Hippocampal formation (tissue), 2 donors: ENCODE results near the gene BBS10.
"Not testable (repeated sequence)": the region's sequence is repeated elsewhere in the genome, so short reads cannot be mapped to it uniquely, and the experiment has no call there.

Experiments used
- DNase-seq, 2 donors: peaks; one replicate each; lab custom pipeline; 2025; lab: John Stamatoyannopoulos, UW

The BBS10 gene

DNA sequence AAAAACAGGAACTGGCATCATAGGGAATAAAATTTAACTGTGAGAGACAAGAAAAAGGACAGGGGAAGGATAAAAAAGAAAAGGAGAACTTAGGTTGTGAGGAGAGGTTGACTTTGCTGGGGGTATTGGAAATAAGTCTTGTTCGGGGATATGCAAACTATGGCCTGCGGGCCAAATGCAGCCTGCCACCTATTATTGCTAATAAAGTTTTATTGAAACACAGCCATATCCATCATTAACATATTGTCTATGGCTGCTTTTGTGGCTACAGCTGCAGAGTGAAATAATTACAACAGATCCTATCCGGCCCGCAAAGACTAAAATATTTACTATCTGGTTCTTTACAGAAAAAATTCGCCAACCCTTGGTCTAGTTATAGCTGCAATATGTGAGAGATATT is 18.6 kb downstream of the BBS10 start:
- no peak for DNase-seq

DNA sequence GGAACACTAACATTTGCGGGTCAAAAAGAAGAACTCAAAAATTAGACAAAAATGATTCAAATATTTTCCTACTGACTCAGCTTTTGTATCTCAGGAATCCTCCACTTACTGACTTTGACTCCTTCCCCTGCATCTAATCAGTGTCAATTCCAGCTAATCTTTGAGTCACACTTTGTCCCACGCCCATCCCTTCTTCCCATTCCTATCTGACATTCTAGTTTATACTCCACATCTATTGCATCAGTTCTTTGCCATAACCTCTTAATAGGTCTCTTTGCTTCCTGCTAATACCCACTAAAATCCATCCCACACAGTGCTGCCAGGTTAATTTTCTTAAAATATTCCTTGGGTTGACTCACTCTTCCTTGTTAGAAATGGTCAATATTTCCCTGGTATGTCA is 19.1 kb downstream of the BBS10 start:
- DNase-seq = no peak

DNA sequence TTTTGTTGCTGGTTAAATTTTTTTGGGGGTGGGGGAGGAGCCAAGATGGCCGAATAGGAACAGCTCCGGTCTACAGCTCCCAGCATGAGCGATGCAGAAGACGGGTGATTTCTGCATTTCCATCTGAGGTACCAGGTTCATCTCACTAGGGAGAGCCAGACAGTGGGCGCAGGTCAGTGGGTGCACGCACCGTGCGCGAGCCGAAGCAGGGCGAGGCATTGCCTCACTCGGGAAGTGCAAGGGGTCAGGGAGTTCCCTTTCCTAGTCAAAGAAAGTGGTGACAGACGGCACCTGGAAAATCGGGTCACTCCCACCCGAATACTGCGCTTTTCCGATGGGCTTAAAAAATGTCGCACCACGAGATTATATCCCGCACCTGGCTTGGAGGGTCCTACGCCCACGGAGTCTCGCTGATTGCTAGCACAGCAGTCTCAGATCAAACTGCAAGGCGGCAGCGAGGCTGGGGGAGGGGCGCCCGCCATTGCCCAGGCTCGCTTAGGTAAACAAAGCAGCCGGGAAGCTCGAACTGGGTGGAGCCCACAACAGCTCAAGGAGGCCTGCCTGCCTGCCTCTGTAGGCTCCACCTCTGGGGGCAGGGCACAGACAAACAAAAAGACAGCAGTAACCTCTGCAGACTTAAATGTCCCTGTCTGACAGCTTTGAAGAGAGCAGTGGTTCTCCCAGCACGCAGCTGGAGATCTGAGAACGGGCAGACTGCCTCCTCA is 28.5 kb downstream of the BBS10 start:
- not testable (repeated sequence) for DNase-seq

DNA sequence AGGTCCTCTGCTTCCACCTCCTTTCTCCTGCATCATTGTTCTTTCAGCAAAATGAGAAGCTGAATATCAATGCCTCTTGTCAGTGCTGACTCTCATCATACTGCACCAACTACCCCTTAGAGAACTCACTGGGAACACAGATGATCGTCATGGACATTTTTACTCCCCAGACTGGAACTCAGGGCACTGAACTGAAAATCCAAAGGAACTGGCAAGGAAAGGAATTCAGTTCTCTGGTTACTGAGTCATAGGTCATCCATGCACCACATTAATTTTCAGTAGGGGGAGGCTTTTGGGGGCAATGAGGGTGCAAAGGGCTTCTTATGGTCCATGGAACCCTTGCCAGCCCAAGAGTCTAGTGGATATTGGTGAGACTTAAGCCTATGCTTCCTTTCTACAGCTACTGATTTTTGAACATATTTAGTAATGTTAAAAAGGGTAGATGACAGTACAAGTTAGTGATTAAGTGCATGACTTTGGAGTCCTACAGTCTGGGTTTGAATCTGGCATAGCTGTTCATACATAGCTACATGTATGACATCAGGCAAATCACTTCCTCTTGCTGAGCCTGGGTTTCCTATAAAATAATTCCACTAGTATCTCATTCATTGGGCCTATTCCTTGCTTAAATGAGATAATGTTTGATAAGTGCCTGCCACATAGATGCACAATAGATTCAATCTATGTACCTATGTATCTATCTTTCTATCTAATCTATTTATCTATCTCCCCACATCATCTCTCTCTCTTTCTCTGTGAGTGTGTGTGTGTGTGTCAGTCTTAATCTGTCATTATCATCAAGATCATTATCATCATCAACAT is 29.2 kb downstream of the BBS10 start:
- no peak for DNase-seq

DNA sequence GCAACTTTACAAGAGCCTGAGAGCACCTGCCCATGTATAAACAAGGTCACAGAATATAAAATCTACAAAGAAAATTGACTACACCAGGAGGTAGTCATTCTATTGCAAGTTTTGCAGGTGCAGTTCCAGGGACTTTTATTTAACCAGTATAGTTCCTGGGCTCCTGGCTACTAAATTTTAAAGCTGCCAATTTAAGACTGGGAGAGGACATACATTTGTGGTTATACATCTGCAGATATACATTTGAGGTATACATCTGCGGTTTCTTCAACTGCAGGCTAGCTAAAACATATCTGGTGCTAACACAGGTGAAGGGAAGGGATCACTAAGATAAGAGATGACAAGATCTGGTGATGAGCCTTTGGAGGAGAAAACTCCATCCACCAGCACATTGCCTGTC is 30.2 kb downstream of the BBS10 start:
- no peak for DNase-seq

DNA sequence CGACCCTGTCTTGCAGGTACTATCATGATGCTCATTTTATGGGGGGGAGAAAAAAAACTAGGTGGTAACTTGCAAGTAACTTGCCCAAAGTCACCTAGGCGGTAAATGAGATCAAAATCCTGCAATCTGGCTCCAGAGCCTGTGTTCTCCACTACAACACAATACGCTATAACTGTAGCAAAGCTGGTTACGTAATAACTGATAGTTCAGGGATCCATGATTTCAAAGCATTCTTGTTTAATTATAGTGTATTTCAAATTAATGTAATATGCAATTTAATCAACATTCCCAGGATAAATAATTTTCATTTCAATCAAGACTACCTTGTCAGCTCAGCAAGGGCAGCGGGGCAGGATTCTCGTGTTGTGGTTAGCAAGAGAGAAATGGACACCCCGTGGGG is 31.7 kb downstream of the BBS10 start:
- DNase-seq = no peak

DNA sequence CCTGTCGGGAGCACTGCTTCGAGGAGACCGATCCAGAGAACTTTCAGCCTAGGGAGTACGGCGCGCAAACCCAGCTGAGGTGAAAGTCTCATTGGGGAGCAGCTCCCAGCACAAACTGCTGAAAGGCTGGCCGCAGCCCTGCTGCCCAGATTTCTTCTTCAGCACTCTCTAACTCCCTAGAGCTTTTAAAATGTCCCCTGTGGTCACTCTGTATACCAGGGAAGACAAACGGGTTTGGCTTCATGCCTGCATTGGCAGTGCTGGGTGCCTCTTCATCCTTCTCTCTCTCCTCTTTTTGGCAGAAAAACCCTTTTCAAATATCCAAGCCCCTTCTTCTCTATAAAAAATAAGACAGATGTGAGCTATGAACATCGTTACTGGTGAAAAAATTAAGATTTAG is 34.9 kb downstream of the BBS10 start:
- no peak for DNase-seq

DNA sequence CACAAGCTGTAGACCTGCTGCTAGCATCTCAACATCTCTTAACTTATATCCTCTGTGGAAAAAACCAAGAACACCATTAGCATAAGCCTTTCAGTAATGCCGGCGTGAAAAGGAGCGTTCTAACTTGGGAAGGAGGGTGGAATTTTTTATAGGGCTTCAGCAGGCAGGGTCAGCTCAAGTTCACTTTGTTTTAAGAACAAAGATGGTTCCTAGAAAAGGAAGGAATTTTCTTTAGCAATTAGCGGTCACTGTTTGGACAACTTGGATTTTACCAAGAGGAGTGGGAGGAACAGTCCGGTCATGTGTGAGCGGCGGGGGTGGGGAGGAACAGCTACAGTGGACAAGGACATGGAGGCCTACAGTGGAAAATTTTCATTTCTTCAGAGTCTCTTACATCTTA is 35.9 kb downstream of the BBS10 start:
- DNase-seq = no peak

DNA sequence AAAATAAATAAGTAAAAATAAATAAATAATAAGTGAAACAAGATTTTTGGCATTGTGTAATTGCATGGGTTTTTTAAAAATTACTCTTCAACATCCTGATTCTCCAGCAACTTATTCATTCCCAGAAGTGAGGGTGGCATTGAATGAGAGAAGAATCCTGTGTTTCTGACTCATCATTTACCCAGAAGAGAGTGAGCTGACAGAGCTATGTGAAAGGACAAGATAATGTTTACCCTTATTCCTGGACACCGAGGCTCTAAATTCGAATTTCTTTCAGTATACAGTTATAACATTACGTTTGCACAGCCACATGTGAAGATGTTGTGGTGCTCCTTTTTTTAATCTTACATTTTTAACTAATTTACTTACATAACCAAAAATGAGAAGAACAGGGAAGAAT is 36.4 kb downstream of the BBS10 start:
- no peak for DNase-seq

DNA sequence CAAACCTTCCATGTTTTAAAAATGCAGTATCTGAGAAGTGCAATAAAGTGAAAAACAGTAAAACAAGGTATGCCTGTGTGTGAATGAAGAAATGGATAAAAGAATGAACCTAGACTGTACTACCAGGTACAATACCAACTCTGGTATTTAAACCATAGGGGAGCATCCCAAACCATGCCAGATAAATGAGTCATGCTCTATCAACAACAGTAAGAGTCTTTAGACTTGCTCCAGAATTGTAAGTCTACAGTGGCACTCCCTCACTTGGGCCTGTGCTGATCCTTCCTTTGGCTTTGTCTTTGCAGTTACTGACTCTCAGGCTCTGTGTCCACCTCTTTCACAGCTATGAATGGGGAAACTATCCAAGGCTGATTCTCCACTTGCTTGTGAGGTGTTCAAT is 38.1 kb downstream of the BBS10 start:
- no peak for DNase-seq

DNA sequence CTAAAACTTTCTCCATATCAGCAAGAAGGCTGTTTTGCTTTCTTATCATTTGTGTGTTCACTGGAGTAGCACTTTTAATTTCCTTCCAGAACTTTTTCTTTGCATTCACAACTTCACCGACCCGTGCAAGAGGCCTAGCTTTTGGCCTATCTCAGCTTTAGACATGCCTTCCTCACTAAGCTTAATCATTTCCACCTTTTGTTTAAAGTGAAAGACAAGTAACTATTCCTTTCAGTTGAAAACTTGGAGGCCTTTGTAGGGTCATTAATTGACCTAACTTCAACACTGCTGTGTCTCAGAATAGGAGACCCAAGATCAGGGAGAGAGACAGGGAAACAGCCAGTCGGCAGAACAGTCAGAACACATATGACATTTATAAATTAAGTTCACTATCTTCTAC is 39.3 kb downstream of the BBS10 start:
- DNase-seq = no peak

DNA sequence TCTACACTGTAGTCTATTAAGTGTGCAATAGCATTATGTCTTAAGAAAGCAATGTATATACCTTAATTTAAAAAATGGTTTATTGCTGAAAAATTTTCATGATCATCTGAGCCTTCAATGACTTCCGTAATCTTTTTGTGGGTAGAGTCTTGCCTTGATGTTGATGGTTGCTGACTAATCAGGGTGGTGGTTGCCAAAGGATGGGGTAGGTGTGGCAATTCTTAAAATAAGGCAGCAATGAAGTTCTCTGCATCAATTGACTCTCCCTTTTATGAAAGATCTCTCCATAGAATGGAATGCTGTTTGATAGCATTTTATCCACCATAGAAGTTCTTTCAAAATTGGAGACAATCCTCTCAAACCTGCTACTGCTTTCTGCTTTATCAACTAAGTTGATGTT is 41.1 kb downstream of the BBS10 start:
- no peak for DNase-seq

DNA sequence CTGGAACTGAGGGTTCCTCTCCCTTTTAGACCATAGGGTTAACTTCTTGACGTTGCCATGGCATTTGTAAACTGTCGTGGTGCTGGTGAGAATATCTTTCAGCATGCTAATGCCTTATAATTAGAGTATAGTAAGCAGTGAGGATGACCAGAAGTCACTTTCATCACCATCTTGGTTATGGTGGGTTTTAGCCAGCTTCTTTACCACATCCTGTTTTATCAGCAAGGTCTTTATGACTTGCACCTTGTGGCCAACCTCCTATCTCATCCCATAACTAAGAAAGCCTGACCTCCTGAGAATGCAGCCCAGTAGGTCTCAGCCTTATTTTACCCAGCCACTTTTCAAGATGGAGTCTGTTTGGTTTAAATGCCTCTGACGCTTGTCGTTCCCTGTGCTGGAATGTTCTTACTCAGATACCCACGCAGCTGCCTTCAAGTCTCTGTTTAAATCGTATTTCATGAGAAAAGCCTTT is 44.2 kb downstream of the BBS10 start:
- no peak for DNase-seq

DNA sequence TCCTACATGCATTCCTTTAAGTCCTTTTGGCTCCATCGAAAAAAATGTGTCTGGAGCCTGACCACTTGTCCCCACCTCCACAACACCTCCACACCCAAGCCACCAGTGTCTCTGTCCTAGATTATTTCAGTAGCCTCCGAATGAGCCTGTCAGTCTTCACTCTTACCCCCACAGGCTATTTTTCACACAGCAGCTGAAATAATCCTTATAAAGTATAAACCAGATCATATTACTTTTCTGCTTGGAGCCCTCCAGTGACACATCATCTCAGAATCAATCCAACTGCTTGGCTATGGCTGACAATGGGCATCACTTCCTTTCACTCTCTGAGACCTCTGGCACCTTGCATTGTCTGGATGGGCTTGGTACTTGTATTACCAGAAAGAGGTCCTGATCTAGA is 44.9 kb downstream of the BBS10 start:
- DNase-seq = no peak

DNA sequence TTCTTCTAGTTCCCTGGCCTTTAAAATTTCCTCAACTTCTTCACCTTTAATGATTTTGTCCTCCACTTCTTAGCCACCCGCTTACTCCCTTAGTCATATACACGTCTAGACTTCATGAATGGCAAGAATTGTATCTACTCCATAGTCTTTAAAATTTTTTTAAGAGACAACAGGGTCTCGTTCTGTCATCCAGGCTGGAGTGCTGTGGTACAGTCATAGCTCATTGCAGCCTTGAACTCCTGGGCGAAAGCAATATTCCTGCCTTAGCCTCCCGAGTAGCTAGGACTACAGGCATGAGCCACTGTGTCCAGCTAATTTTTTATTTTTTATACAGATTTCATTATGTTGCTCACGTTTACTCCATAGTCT is 47.9 kb downstream of the BBS10 start:
- DNase-seq = no peak

DNA sequence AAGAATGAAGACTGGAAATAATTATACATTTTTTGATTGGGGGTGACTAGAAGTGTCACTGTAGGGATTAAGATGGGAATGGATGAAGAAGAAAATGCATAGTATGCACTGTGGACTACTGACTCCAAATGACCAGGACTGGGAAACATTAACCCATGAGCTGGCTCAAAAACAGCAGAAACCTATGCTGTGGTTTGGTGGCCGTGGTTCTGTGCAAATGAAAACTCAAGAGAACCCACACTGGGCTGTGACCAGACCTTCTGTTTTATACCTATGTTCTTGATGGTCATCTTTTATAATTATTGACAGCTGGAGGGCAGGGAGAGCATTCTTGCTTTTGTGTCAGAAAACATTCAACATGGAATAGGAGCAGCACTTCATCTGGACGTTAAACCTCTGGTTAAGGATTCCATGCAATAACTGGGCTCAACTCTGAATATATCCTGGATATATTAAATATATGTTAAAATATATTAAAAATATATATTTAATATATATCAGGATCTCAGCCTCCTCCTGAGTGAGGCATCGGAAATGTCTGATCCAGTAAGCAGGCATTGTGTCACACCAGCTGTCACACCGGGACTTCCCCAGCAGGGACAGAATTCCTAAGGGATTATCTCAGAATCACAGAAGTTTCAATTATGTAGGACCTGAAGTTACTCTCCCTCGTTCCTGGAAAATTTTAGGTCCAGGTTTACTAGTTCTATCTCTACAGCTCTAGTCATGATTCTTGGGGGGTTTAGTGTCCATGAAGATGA is 48.5 kb downstream of the BBS10 start:
- no peak for DNase-seq
